Measurements from ENCODE around the gene CHST11.

Gene CHST11

DNA sequence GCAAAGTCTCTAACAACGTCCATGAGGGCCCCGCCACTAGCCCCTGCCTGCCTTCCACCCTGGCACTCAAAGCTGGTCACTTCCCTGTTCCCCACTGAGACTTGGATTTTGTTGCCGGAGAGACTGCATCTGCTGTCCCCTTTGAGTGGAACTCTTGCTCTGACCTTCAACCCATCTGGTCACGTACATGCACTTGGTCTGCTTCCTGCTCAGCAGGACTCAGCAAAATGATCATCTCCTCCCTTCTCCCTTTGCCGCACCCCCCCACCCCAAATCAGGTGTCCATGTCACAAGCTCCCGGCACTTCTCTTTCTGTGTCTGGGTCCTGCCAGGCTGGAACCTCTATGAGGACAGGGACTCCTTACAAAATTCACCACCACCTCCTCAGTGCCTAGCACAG lies 180.9 kb downstream of the CHST11 start:
- TF ChIP-seq, protein P1, sequence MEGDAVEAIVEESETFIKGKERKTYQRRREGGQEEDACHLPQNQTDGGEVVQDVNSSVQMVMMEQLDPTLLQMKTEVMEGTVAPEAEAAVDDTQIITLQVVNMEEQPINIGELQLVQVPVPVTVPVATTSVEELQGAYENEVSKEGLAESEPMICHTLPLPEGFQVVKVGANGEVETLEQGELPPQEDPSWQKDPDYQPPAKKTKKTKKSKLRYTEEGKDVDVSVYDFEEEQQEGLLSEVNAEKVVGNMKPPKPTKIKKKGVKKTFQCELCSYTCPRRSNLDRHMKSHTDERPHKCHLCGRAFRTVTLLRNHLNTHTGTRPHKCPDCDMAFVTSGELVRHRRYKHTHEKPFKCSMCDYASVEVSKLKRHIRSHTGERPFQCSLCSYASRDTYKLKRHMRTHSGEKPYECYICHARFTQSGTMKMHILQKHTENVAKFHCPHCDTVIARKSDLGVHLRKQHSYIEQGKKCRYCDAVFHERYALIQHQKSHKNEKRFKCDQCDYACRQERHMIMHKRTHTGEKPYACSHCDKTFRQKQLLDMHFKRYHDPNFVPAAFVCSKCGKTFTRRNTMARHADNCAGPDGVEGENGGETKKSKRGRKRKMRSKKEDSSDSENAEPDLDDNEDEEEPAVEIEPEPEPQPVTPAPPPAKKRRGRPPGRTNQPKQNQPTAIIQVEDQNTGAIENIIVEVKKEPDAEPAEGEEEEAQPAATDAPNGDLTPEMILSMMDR (IDR thresholded peaks at IDR 0.05; ENCODE audit: low read length, missing control alignments) = no peak
- H3K4me3 ChIP-seq (replicated peaks; ENCODE audit: low read depth, low read length) = no peak overlapping the region
- DNase-seq (ENCODE audit: low read depth) = no peak

DNA sequence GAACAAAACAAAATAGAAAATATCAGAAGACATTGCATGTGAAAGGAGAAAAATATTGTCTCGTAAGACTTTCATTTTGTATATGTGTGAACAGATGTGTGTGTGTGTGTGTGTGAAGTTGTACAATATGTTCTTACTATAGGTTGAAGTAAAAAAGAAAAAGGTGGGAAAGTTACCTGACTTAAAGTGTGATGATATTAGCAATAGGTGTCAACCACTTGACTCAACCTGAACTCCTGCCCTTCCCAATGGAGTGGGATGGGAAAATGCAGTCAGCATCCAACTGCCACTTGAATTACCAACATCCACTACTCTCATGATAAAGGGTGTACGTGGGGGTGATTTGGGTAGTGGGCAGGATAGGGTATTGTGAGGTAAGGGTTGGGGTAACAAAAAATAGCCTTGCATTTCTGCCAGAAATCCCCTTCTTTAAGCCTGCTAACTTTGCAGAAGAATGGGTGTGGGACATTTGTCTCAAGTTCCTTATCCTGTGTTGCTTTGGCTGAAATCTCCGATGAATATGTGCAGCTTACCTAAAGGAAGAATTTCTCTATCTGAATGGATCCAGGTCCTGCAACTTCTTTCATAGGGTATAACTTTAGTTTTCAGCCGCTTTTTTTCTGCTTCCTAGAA lies 181.6 kb downstream of the CHST11 start:
- no peak overlapping the region for H3K4me3 ChIP-seq (replicated peaks; ENCODE audit: low read depth, low read length)
- TF ChIP-seq, protein P1 (IDR thresholded peaks at IDR 0.05; ENCODE audit: low read length, missing control alignments) = no peak
- no peak for DNase-seq (ENCODE audit: low read depth)

DNA sequence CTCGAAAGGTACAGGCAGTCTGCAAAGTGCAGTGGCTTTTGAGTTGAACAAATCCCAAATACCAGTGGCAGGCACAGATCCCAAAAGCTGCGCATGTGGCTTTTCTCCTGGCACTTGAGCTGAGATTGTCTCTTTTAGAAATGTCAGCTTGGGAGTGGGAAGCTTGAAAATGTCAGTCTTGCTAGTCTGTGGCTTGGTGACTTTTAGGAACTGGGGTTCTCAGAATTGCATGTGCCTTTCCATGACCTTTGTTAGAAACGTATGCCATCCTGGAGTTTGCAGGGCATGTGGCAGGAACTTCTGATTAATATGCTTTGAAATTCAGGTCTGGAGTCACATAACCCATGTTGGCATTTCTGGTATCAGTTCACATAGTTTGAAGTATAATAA lies 182.1 kb downstream of the CHST11 start:
- TF ChIP-seq, protein P1 (IDR thresholded peaks at IDR 0.05; ENCODE audit: low read length, missing control alignments) = no peak
- DNase-seq (ENCODE audit: low read depth) = no peak

DNA sequence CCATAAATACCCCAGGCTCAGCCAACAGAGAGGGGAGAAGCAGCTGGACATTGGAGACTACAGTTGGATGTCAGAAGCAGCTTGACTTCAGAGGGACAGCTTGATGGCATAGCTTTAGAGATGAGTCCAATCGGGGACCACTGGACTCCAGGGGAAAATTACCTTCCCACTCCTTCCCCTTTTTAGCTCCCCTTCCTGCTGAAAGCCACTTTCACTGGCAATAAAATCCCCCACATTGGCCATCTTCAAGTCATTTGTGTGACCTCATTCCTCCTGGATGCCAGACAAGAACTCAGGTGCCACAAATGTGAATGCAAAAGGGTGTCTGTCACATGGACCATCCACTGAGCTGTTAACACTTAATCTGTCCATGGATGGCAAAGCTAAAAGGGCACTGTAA lies 184.2 kb downstream of the CHST11 start:
- TF ChIP-seq, protein P1 (IDR thresholded peaks at IDR 0.05; ENCODE audit: low read length, missing control alignments) = no peak
- no peak overlapping the region for H3K4me3 ChIP-seq (replicated peaks; ENCODE audit: low read depth, low read length)
- DNase-seq (ENCODE audit: low read depth) = no peak

More for the DNA sequence above, 182.1 kb downstream of the CHST11 start:
- H3K4me3 ChIP-seq (replicated peaks; ENCODE audit: low read depth, low read length) = no peak overlapping the region

DNA sequence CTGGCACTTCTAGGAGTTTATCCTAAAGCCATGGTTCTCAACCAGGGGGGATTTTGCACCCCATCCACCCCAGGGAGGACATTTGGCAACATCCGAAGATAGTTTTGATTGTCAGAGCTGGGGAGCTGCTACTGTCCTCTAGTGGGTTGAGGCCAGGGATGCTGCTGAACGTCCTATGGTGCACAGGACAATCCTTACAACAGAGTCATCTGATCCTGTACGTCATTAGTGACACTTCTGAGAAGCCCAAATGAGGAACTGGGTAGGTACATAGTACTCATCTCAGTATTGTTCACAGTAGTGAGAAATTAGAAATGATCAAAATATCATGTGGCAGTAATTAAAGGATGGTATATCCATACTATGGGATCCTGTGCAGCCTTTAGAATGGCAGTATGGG lies 185.1 kb downstream of the CHST11 start:
- DNase-seq (ENCODE audit: low read depth) = no peak
- TF ChIP-seq, protein P1 (IDR thresholded peaks at IDR 0.05; ENCODE audit: low read length, missing control alignments) = no peak
- no peak overlapping the region for H3K4me3 ChIP-seq (replicated peaks; ENCODE audit: low read depth, low read length)

DNA sequence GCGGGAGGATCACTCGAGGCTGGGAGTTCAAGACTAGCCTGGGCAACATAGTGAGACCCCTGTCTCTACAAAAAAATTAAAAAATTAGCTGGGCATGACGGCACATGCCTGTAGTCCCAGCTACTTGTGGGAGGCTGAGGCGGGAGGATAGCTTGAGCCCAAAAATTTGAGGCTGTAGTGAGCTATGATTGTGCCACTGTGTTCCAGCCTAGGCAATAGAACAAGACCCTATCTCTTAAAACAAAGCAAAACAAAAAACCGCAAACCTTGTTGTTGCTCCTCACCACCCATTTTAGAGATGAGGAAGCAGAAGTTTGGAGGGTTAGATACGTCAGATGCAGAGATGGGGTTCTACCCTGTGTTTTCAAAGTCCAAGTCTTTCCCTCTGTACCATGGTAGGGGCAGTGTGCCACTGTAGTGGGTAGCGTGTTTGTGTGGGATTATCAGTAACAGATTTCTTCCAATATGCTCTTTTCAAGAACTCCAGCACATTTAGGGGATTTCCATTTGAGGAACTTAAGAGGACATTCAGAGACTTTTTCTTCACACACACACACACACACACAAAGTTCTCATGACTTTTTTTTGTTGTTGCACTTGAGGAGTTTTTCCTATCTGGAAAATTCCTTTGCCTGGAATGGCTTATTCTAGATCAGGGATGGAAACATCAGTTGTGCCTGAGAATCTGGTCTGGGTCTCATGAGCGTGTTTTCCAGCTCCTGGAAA lies 186.5 kb downstream of the CHST11 start:
- no peak for DNase-seq (ENCODE audit: low read depth)
- TF ChIP-seq, protein P1 (IDR thresholded peaks at IDR 0.05; ENCODE audit: low read length, missing control alignments) = no peak
- no peak overlapping the region for H3K4me3 ChIP-seq (replicated peaks; ENCODE audit: low read depth, low read length)

All from fibroblast of pulmonary artery (primary cell).